Measurements from ENCODE around the gene TAOK1. TPM values are rescaled to one million over a fixed set of nuclear protein-coding genes. Genes with fewer than 3 reads are reported as not detected.

Gene TAOK1
- 17.1 to 32.5 TPM (median 28.3 TPM) in 5 replicates for total RNA-seq (2022; extraction: Qiagen RNA extraction)

GRCh38 chr17:29389982-29390850 lies at the start of gene TAOK1:
TSS of gene TAOK1 (plus strand) at chr17:29390363. CDS start at chr17:29451549, 61,186 bp downstream.

GRCh38 chr17:29566473-29567303 lies 176.5 kb downstream of the TAOK1 start, which contains the start of gene ABHD15:
TSS of gene ABHD15 (minus strand) at chr17:29567037. CDS start at chr17:29566966, 71 bp downstream.

GRCh38 chr17:29568331-29569244 lies 178.4 kb downstream of the TAOK1 start, which contains the start of gene TP53I13:
TSS of gene TP53I13 (plus strand) at chr17:29568701. CDS start at chr17:29568759, 58 bp downstream.

GRCh38 chr17:29589524-29590410 lies 199.6 kb downstream of the TAOK1 start, which contains the start of gene GIT1:
TSS of gene GIT1 (minus strand) at chr17:29589648. CDS start at chr17:29589378, 270 bp downstream.

GRCh38 chr17:29592850-29593551 lies 202.8 kb downstream of the TAOK1 start, which contains the start of gene ANKRD13B:
TSS of gene ANKRD13B (plus strand) at chr17:29593132. CDS start at chr17:29593622, 490 bp downstream.

Other genes with a start within 250 kb of the TAOK1 start
- gene MYO18A, start 210.0 kb upstream of the TAOK1 start, total RNA-seq (2022; extraction: Qiagen RNA extraction) = 14.6 to 29.1 TPM (median 24.1 TPM) in 5 replicates
- gene CRYBA1, start 143.5 kb upstream of the TAOK1 start, total RNA-seq (2022; extraction: Qiagen RNA extraction) = not detected in 5 replicates
- gene NUFIP2, start 96.2 kb upstream of the TAOK1 start, total RNA-seq (2022; extraction: Qiagen RNA extraction) = 38.1 to 97.3 TPM (median 78.8 TPM) in 5 replicates
- 20.6 to 27.0 TPM (median 25.5 TPM) in 5 replicates for gene ABHD15, start 176.7 kb downstream of the TAOK1 start, total RNA-seq (2022; extraction: Qiagen RNA extraction)
- gene TP53I13, start 178.3 kb downstream of the TAOK1 start, total RNA-seq (2022; extraction: Qiagen RNA extraction) = 60.0 to 96.0 TPM (median 84.9 TPM) in 5 replicates
- gene GIT1, start 199.3 kb downstream of the TAOK1 start, total RNA-seq (2022; extraction: Qiagen RNA extraction) = 59.5 to 87.9 TPM (median 86.8 TPM) in 5 replicates
- gene ANKRD13B, start 202.8 kb downstream of the TAOK1 start, total RNA-seq (2022; extraction: Qiagen RNA extraction) = 14.7 to 30.0 TPM (median 27.5 TPM) in 5 replicates
- gene CORO6, start 232.5 kb downstream of the TAOK1 start, total RNA-seq (2022; extraction: Qiagen RNA extraction) = 3.5 to 5.8 TPM (median 4.3 TPM) in 5 replicates

Measured in A549 treated with dexamethasone at 1 μM for 4 hours (cell line).